ENCODE measurements around the gene IGLL5.

DNA sequence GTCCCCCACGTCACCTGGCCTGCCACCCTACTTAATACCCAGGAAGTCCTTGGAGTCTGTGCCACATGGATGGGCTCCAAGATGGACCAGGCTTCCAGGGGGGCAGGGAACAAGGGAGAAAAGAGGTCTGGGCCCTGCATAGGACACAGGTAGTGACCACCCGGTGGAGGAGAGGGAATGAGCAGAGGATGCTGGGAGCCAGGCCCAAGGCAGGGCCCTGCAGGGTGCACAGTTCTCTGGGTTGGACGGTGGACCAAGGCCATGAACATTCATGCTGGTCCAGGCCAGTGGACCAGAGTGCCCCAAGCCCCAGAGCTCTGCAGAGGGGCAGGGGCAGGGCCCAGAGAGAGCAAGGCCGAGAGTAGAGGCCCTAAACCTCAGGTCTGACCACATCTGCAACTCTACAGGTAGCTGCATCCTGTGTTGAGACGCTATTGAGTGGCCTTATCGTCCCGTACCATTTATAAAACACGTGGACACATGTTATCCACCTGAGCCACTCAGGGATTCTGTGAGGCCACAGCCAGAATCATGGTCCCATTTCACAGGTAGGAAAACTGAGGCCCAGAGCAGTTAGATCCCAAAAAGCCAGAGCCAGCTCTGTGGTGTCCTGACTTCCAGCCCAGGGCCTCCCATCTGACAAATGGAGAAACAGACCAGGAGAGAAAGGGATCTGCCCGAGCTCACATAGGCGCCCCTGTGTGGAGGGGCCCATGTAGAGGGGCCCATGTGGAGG, 46.4 kb downstream of the IGLL5 start:
- TF ChIP-seq, protein P1, sequence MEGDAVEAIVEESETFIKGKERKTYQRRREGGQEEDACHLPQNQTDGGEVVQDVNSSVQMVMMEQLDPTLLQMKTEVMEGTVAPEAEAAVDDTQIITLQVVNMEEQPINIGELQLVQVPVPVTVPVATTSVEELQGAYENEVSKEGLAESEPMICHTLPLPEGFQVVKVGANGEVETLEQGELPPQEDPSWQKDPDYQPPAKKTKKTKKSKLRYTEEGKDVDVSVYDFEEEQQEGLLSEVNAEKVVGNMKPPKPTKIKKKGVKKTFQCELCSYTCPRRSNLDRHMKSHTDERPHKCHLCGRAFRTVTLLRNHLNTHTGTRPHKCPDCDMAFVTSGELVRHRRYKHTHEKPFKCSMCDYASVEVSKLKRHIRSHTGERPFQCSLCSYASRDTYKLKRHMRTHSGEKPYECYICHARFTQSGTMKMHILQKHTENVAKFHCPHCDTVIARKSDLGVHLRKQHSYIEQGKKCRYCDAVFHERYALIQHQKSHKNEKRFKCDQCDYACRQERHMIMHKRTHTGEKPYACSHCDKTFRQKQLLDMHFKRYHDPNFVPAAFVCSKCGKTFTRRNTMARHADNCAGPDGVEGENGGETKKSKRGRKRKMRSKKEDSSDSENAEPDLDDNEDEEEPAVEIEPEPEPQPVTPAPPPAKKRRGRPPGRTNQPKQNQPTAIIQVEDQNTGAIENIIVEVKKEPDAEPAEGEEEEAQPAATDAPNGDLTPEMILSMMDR (IDR thresholded peaks at IDR 0.05; ENCODE audit: low read length), result no peak
- no peak for TF ChIP-seq EZH2phosphoT487 (IDR thresholded peaks at IDR 0.05; ENCODE audit: low read length)
